22Rv1 (cell line): ENCODE results near the gene PELI1.

Source experiments
- H3K27ac ChIP-seq: fragments of 450-650 bp; 2 replicates; pipeline ENCODE4 v1.5.1; 2017
- ZFX ChIP-seq: fragments of 450-650 bp; IDR thresholded peaks from 2 replicates; pipeline ENCODE4 v1.6.1; 2017; ENCODE audit warnings: antibody characterized with exemption, borderline replicate concordance
- TF ChIP-seq, protein P1 (sequence below): fragments of 450-650 bp; IDR thresholded peaks from 2 replicates; pipeline ENCODE4 v1.5.1; 2017; ENCODE audit warnings: mild to moderate bottlenecking

PELI1 gene

DNA sequence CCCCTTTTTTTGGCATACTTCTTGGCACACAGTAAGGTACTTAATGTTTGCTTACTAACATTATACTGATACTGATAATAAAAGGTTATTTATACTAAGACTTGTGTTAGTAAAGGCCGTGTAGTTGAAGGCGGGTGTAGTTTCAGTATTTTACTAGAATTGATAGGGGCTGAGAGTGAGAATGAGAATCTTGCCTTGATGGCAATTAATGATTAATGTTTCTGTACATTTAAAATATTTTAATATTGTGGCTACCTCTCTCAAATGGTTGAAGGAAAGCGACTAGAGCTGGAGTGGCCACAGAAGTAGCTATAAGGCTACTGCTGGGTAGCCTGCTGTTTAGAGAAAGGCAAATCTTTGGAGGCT lies 29.3 kb downstream of the PELI1 start:
- TF ChIP-seq, protein P1, sequence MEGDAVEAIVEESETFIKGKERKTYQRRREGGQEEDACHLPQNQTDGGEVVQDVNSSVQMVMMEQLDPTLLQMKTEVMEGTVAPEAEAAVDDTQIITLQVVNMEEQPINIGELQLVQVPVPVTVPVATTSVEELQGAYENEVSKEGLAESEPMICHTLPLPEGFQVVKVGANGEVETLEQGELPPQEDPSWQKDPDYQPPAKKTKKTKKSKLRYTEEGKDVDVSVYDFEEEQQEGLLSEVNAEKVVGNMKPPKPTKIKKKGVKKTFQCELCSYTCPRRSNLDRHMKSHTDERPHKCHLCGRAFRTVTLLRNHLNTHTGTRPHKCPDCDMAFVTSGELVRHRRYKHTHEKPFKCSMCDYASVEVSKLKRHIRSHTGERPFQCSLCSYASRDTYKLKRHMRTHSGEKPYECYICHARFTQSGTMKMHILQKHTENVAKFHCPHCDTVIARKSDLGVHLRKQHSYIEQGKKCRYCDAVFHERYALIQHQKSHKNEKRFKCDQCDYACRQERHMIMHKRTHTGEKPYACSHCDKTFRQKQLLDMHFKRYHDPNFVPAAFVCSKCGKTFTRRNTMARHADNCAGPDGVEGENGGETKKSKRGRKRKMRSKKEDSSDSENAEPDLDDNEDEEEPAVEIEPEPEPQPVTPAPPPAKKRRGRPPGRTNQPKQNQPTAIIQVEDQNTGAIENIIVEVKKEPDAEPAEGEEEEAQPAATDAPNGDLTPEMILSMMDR: no peak
- TF ChIP-seq ZFX: no peak
- no peak overlapping the region for H3K27ac ChIP-seq

DNA sequence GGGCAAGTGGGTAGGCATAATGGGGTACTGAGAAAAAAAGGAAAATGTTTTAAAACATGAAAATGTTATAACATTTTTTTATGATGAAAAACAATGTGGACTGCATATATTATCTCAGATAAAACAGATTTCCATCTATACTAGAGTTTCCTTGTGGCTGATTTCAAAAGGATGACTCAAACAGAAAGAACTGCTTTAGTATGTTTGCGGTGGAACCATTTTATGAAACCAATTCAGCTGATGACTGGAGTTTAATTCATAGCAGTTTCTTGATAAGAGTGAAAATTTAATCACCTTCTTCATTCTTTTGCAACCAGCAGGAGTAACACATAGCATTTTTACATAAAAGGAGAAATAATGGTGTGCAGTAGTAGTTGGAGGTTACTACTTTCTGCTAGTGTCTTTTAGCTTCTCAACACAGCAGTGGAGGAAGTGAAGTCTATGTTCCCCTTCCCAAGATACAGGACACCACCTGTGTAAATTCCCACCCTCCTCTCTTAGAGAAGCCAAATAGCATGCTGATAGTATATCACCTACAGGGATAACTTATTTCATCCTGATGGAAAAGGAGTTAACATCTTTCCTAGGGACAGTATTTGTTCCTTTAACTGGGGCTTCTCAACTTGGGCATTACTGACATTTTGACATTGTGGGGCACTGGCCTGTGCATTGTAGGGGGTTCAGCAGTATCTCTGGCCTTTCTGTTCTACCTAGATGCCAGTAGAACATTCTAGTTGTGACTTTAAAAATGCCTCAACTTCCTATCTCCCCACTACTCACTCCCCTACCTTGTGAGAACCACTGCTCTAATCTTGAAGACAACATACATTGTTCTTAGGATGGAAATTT lies 29.9 kb downstream of the PELI1 start:
- TF ChIP-seq, protein P1: no peak
- TF ChIP-seq ZFX: no peak
- no peak overlapping the region for H3K27ac ChIP-seq

DNA sequence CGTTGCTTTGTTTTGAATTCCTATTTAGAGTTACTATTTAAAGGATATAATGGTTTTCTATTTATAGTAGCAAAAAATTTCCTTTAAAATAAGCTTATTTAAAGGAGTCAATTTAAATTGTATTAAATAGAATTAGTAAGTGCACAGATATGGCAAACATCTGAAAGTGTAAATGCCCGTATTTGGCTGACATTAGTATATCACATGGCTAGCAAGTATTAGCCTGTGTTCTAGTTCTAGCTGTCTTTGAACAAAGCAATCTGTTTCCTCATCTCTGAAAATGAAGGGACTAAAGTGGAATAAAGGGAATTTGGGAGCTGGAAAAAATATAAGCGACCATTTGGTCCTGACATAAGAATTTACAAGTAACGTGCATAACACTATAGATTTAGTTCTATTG lies 32.2 kb downstream of the PELI1 start:
- TF ChIP-seq ZFX: no peak
- TF ChIP-seq, protein P1: no peak
- no peak overlapping the region for H3K27ac ChIP-seq

- no peak overlapping the region for H3K27ac ChIP-seq
- no peak for TF ChIP-seq ZFX
- TF ChIP-seq, protein P1: no peak
Measured at GRCh38 chr2:64111426-64111825, 32.8 kb downstream of the PELI1 start.

DNA sequence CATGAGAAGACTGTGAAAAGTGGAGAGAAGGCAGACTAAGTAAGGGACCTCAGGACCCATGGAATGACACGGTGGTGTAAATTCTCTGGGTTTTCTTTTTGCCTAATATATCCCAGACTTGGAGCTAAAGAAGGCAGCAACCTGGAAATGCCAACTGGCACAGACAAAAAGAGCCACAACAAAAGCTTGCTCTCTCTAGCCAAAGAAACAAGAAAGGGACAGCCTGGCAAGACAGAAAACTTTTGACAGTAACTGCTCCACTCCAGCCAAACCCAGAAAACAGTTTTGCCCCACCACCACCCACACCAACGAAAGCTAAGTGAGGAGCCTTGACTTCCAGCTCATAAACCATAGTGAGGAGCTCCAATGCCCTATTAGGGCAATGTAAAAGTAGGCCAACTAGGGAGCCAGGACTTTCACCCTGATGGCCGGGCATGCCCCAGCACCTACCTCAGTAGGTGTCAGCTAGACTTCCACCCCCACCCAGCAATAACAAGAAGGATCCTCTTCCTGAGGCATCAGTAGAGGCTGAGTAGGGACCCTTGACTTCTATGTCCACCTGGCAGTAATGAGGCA lies 35.5 kb downstream of the PELI1 start:
- H3K27ac ChIP-seq: no peak overlapping the region

GRCh38 chr2:64106481-64106880 lies 37.7 kb downstream of the PELI1 start:
- no peak for TF ChIP-seq ZFX
- TF ChIP-seq, protein P1: no peak
- H3K27ac ChIP-seq: peak overlapping the region; percentile 66

More for the DNA sequence above, 35.5 kb downstream of the PELI1 start:
- TF ChIP-seq, protein P1: no peak
- TF ChIP-seq ZFX: no peak
